Fibroblast of lung (primary cell): ENCODE measurements around the gene LRG1. TPM values are rescaled to one million over a fixed set of nuclear protein-coding genes. Genes with fewer than 3 reads are reported as not detected.

Experiments
- DNase-seq, 2 donors: peaks; one replicate each; pipeline versions ENCODE4 v3.0.0 to v3.0.0-alpha.2; 2010; ENCODE audit warnings: low read depth in 2 of 2
- H2AFZ ChIP-seq: 2 replicates; pipeline ENCODE4 v1.5.1; 2012; ENCODE audit warnings: low read length, control low read depth, inconsistent platforms
- H3K27ac ChIP-seq: 2 replicates; pipeline ENCODE4 v1.5.1; 2011; ENCODE audit warnings: low read length, control low read depth; ENCODE audit not compliant: insufficient read depth
- H3K27me3 ChIP-seq: 2 replicates; pipeline ENCODE4 v1.5.1; 2011; ENCODE audit warnings: mild to moderate bottlenecking, low read length; ENCODE audit not compliant: control insufficient read depth, insufficient read depth
- H3K36me3 ChIP-seq: 2 replicates; pipeline ENCODE4 v1.5.1; 2011; ENCODE audit warnings: low read length; ENCODE audit not compliant: control insufficient read depth, insufficient read depth
- H3K4me1 ChIP-seq: 2 replicates; pipeline ENCODE4 v1.5.1; 2011; ENCODE audit warnings: low read length; ENCODE audit not compliant: control insufficient read depth, insufficient read depth; ENCODE audit errors: extremely low read depth
- H3K4me2 ChIP-seq: 2 replicates; pipeline ENCODE4 v1.5.1; 2011; ENCODE audit warnings: low read length, control low read depth; ENCODE audit not compliant: insufficient read depth; ENCODE audit errors: extremely low read depth
- H3K4me3 ChIP-seq, 4 experiments: fragments of 200-600 bp in 1 of 4; sonication (generic) in 1 of 4; replicated peaks in 1 of 4; 2 replicates each; pipeline ENCODE4 v1.5.1; 2011 to 2016; ENCODE audit warnings: low read length in 4 of 4, low read depth in 3 of 4, mild to moderate bottlenecking in 3 of 4, control low read depth in 2 of 4, inconsistent platforms in 1 of 4, mixed read lengths in 1 of 4; ENCODE audit not compliant: insufficient read depth in 1 of 4; ENCODE audit errors: control extremely low read depth in 1 of 4
- H3K79me2 ChIP-seq: 2 replicates; pipeline ENCODE4 v1.5.1; 2012; ENCODE audit warnings: mild to moderate bottlenecking, low read length, inconsistent platforms; ENCODE audit not compliant: control insufficient read depth, insufficient read depth
- H3K9ac ChIP-seq: 2 replicates; pipeline ENCODE4 v1.5.1; 2011; ENCODE audit warnings: mild to moderate bottlenecking, low read length, control low read depth; ENCODE audit not compliant: insufficient read depth
- H3K9me3 ChIP-seq: 2 replicates; pipeline ENCODE4 v1.5.1; 2012; ENCODE audit warnings: low read depth, low read length; ENCODE audit not compliant: control insufficient read depth, insufficient read depth
- H4K20me1 ChIP-seq: 2 replicates; pipeline ENCODE4 v1.5.1; 2011; ENCODE audit warnings: low read length; ENCODE audit not compliant: control insufficient read depth, insufficient read depth; ENCODE audit errors: extremely low read depth
- CTCF ChIP-seq, 2 donors: IDR thresholded peaks in 1 of 2; conservative IDR thresholded peaks in 1 of 2; 1 replicate in 1 of 2; 2 replicates in 1 of 2; pipeline ENCODE4 v1.5.1; 2011 to 2012; ENCODE audit warnings: low read length in 2 of 2, control low read depth in 1 of 2, inconsistent platforms in 1 of 2, low read depth in 1 of 2, mild to moderate bottlenecking in 1 of 2
- EZH2 ChIP-seq: IDR thresholded peaks from 2 replicates; pipeline ENCODE4 v1.5.1; 2012; ENCODE audit warnings: low read length, control low read depth, mild to moderate bottlenecking; ENCODE audit errors: missing control alignments
- polyA plus RNA-seq, 2 donors: library from polyadenylated mRNA; depleted of rRNA in 1 of 2; stranded (reverse) in 1 of 2; unstranded in 1 of 2; fragments of >200 nt; gene quantifications; 2 replicates each; pipeline ENCODE4 v1.2.1, GENCODE V29; 2011 to 2012; ENCODE audit warnings: missing spikeins in 1 of 2
- total RNA-seq: library from RNA; depleted of rRNA; stranded (reverse); fragments of >200 nt; gene quantifications from 2 replicates; pipeline ENCODE4 v1.2.1, GENCODE V29; 2014

Gene LRG1
- total and polyA plus RNA-seq, 2 donors (not counting 1 experiment from before 2014, with no cell fraction given), result 0.10 TPM; not detected in 1

GRCh38 chr19:4512070-4512469 lies 27.8 kb downstream of the LRG1 start:
- H3K4me2 ChIP-seq, result no peak overlapping the region
- no peak overlapping the region for H3K4me3 ChIP-seq
- H2AFZ ChIP-seq, result no peak overlapping the region
- TF ChIP-seq EZH2 (no peak), CTCF (conservative IDR thresholded peaks at IDR 0.05 in 1 of 2, IDR thresholded peaks at IDR 0.05 in 1 of 2; ENCODE audit: low read depth in 1 of 2, low read length in 2 of 2) (no peak)
- no peak overlapping the region for H3K27ac ChIP-seq
- DNase-seq, result no peak
- no peaks in the 10 kb centered on the region for H4K20me1 ChIP-seq
- no peaks in the 10 kb centered on the region for H3K9me3 ChIP-seq
- H3K79me2 ChIP-seq, result no peaks in the 10 kb centered on the region
- H3K9ac ChIP-seq, result no peak overlapping the region
- no peaks in the 10 kb centered on the region for H3K27me3 ChIP-seq
- H3K4me1 ChIP-seq, result no peaks in the 10 kb centered on the region
- no peaks in the 10 kb centered on the region for H3K36me3 ChIP-seq

- no peaks in the 10 kb centered on the region for H3K9me3 ChIP-seq
- TF ChIP-seq CTCF (conservative IDR thresholded peaks at IDR 0.05 in 1 of 2, IDR thresholded peaks at IDR 0.05 in 1 of 2; ENCODE audit: low read depth in 1 of 2, low read length in 2 of 2), result no peak
- TF ChIP-seq EZH2, result no peak
These were observed 28.4 kb downstream of the LRG1 start for GRCh38 chr19:4511300-4512054.

GRCh38 chr19:4510435-4511255 lies 29.2 kb downstream of the LRG1 start:
- no peak overlapping the region for H3K4me2 ChIP-seq
- no peak overlapping the region for H3K9ac ChIP-seq
- H3K27ac ChIP-seq, result no peak overlapping the region
- no peaks in the 10 kb centered on the region for H3K27me3 ChIP-seq
- no peaks in the 10 kb centered on the region for H3K79me2 ChIP-seq
- H3K9me3 ChIP-seq, result no peaks in the 10 kb centered on the region
- no peak for DNase-seq
- H3K36me3 ChIP-seq, result no peaks in the 10 kb centered on the region
- no peak overlapping the region for H2AFZ ChIP-seq
- H3K4me3 ChIP-seq, result no peak overlapping the region
- no peak for TF ChIP-seq EZH2
- no peak for TF ChIP-seq CTCF (conservative IDR thresholded peaks at IDR 0.05 in 1 of 2, IDR thresholded peaks at IDR 0.05 in 1 of 2; ENCODE audit: low read depth in 1 of 2, low read length in 2 of 2)
- H4K20me1 ChIP-seq, result no peaks in the 10 kb centered on the region
- H3K4me1 ChIP-seq, result peaks cover 5% of the 10 kb centered on the region

More at GRCh38 chr19:4511300-4512054, 28.4 kb downstream of the LRG1 start:
- no peak overlapping the region for H3K4me2 ChIP-seq
- H3K79me2 ChIP-seq, result no peaks in the 10 kb centered on the region
- no peaks in the 10 kb centered on the region for H3K36me3 ChIP-seq
- no peaks in the 10 kb centered on the region for H3K27me3 ChIP-seq
- H3K9ac ChIP-seq, result no peak overlapping the region
- no peak overlapping the region for H3K27ac ChIP-seq
- no peaks in the 10 kb centered on the region for H4K20me1 ChIP-seq
- H3K4me1 ChIP-seq, result peaks cover 5% of the 10 kb centered on the region
- DNase-seq, result no peak
- no peak overlapping the region for H3K4me3 ChIP-seq
- H2AFZ ChIP-seq, result no peak overlapping the region
